Mesothelial cell of epicardium (in vitro differentiated cells): Measurements from ENCODE around the gene DIDO1. TPM values are rescaled to one million over a fixed set of nuclear protein-coding genes. Genes with fewer than 3 reads are reported as not detected.

Source experiments
- DNase-seq, 2 experiments: peaks; one replicate each; pipeline ENCODE4 v3.0.0; 2021; ENCODE audit warnings: low spot score in 2 of 2; ENCODE audit not compliant: unreplicated experiment in 2 of 2
- H3K27ac Mint-ChIP-seq: 2 replicates; pipeline ENCODE4 v1.8.0; 2021; ENCODE audit warnings: mixed read lengths
- H3K27me3 Mint-ChIP-seq: 2 replicates; pipeline ENCODE4 v1.8.0; 2021; ENCODE audit warnings: low read depth, mixed read lengths
- H3K36me3 Mint-ChIP-seq: 2 replicates; pipeline ENCODE4 v1.8.0; 2021; ENCODE audit warnings: mixed read lengths
- H3K4me1 Mint-ChIP-seq: 2 replicates; pipeline ENCODE4 v1.8.0; 2021; ENCODE audit warnings: mixed read lengths
- H3K4me3 Mint-ChIP-seq: 2 replicates; pipeline ENCODE4 v1.8.0; 2021; ENCODE audit warnings: mild to moderate bottlenecking, moderate library complexity, mixed read lengths
- H3K9me3 Mint-ChIP-seq: 2 replicates; pipeline ENCODE4 v1.8.0; 2021; ENCODE audit warnings: mixed read lengths
- CTCF ChIP-seq: fragments of 200-600 bp; sonication (generic); IDR thresholded peaks from one replicate; pipeline ENCODE4 v1.5.0; 2021; ENCODE audit warnings: antibody characterized with exemption; ENCODE audit not compliant: unreplicated experiment
- total RNA-seq: library from RNA; stranded (reverse); gene quantifications from 3 replicates; pipeline ENCODE4 v1.2.1, GENCODE V29; 2021

DIDO1 gene
- total RNA-seq, 1 donor from 2014 or later = 73.1 TPM

- no peaks in the 10 kb centered on the region for H3K9me3 Mint-ChIP-seq
- DNase-seq = no peak
- H3K4me1 Mint-ChIP-seq = peaks cover 12% of the 10 kb centered on the region
- H3K36me3 Mint-ChIP-seq = peaks cover 31% of the 10 kb centered on the region
- no peak overlapping the region for H3K27ac Mint-ChIP-seq
- no peak overlapping the region for H3K4me3 Mint-ChIP-seq
- no peak for TF ChIP-seq CTCF
- H3K27me3 Mint-ChIP-seq = no peaks in the 10 kb centered on the region
Measured at GRCh38 chr20:62911701-62912280, 14.5 kb downstream of the DIDO1 start.

GRCh38 chr20:62910777-62911497 lies 15.4 kb downstream of the DIDO1 start:
- peaks cover 8% of the 10 kb centered on the region for H3K4me1 Mint-ChIP-seq
- H3K4me3 Mint-ChIP-seq = no peak overlapping the region
- no peak for TF ChIP-seq CTCF
- DNase-seq = no peak
- no peaks in the 10 kb centered on the region for H3K9me3 Mint-ChIP-seq
- peaks cover 40% of the 10 kb centered on the region for H3K36me3 Mint-ChIP-seq
- H3K27ac Mint-ChIP-seq = no peak overlapping the region
- no peaks in the 10 kb centered on the region for H3K27me3 Mint-ChIP-seq

- no peaks in the 10 kb centered on the region for H3K9me3 Mint-ChIP-seq
- H3K27me3 Mint-ChIP-seq = no peaks in the 10 kb centered on the region
- H3K27ac Mint-ChIP-seq = no peak overlapping the region
- no peak for TF ChIP-seq CTCF
- peaks cover 8% of the 10 kb centered on the region for H3K4me1 Mint-ChIP-seq
- H3K4me3 Mint-ChIP-seq = no peak overlapping the region
- H3K36me3 Mint-ChIP-seq = peaks cover 45% of the 10 kb centered on the region
- DNase-seq = no peak
Measured at GRCh38 chr20:62910217-62910766, 16.0 kb downstream of the DIDO1 start.

- DNase-seq = no peak
- H3K4me3 Mint-ChIP-seq = no peak overlapping the region
- H3K4me1 Mint-ChIP-seq = peaks cover 3% of the 10 kb centered on the region
- no peaks in the 10 kb centered on the region for H3K9me3 Mint-ChIP-seq
- peaks cover 53% of the 10 kb centered on the region for H3K36me3 Mint-ChIP-seq
- no peaks in the 10 kb centered on the region for H3K27me3 Mint-ChIP-seq
- TF ChIP-seq CTCF = no peak
- H3K27ac Mint-ChIP-seq = no peak overlapping the region
Measured at GRCh38 chr20:62908971-62909791, 17.1 kb downstream of the DIDO1 start.

GRCh38 chr20:62907384-62908317 lies 18.7 kb downstream of the DIDO1 start:
- DNase-seq = no peak
- H3K4me1 Mint-ChIP-seq = no peaks in the 10 kb centered on the region
- TF ChIP-seq CTCF = peak; percentile 17
- H3K36me3 Mint-ChIP-seq = peaks cover 55% of the 10 kb centered on the region
- no peak overlapping the region for H3K4me3 Mint-ChIP-seq
- no peak overlapping the region for H3K27ac Mint-ChIP-seq
- no peaks in the 10 kb centered on the region for H3K9me3 Mint-ChIP-seq
- H3K27me3 Mint-ChIP-seq = no peaks in the 10 kb centered on the region
